H9 (cell line): ENCODE results near the gene RGS14. TPM values are rescaled to one million over a fixed set of nuclear protein-coding genes. Genes with fewer than 3 reads are reported as not detected.

ENCODE experiments used
- DNase-seq: peaks from one replicate; pipeline ENCODE4 v3.0.0-alpha.2; 2017
- H2AFZ ChIP-seq: one replicate; pipeline ENCODE4 v1.6.1; 2013; ENCODE audit warnings: mild to moderate bottlenecking, low read length, control low read depth, moderate library complexity
- H2AK5ac ChIP-seq: 2 replicates; pipeline ENCODE4 v1.6.1; 2013; ENCODE audit warnings: low read length, control low read depth, mixed read lengths; ENCODE audit not compliant: insufficient read length
- H2BK120ac ChIP-seq: one replicate; pipeline ENCODE4 v1.6.1; 2013; ENCODE audit warnings: low read depth, mild to moderate bottlenecking, low read length, control low read depth, inconsistent platforms; ENCODE audit not compliant: poor library complexity, severe bottlenecking
- H2BK12ac ChIP-seq: 2 replicates; pipeline ENCODE4 v1.6.1; 2013; ENCODE audit warnings: low read length, control low read depth, mixed read lengths, low read depth; ENCODE audit not compliant: insufficient read length
- H2BK15ac ChIP-seq: 2 replicates; pipeline ENCODE4 v1.6.1; 2013; ENCODE audit warnings: low read depth, low read length, control low read depth
- H2BK20ac ChIP-seq: one replicate; pipeline ENCODE4 v1.6.1; 2013; ENCODE audit warnings: low read depth, mild to moderate bottlenecking, low read length, control low read depth, inconsistent platforms; ENCODE audit not compliant: poor library complexity, severe bottlenecking
- H2BK5ac ChIP-seq: 2 replicates; pipeline ENCODE4 v1.6.1; 2013; ENCODE audit warnings: low read length, control low read depth, mixed read lengths; ENCODE audit not compliant: insufficient read length
- H3K14ac ChIP-seq: 2 replicates; pipeline ENCODE4 v1.6.1; 2013; ENCODE audit warnings: low read length, control low read depth; ENCODE audit not compliant: insufficient read depth
- H3K18ac ChIP-seq: 2 replicates; pipeline ENCODE4 v1.6.1; 2013; ENCODE audit warnings: low read depth, mild to moderate bottlenecking, mixed read lengths, low read length, control low read depth; ENCODE audit not compliant: insufficient read length
- H3K23ac ChIP-seq: 2 replicates; pipeline ENCODE4 v1.6.1; 2013; ENCODE audit warnings: low read length, control low read depth, mixed read lengths, low read depth; ENCODE audit not compliant: insufficient read length
- H3K23me2 ChIP-seq: 2 replicates; pipeline ENCODE4 v1.6.1; 2013; ENCODE audit warnings: low read depth, mild to moderate bottlenecking, mixed read lengths, low read length, control low read depth; ENCODE audit not compliant: insufficient read length, poor library complexity, severe bottlenecking
- H3K27ac ChIP-seq: 2 replicates; pipeline ENCODE4 v1.5.1; 2013; ENCODE audit warnings: low read length, control low read depth, mixed read lengths, low read depth; ENCODE audit not compliant: insufficient read length
- H3K27me3 ChIP-seq: 2 replicates; pipeline ENCODE4 v1.6.1; 2013; ENCODE audit warnings: low read length, control low read depth, inconsistent platforms; ENCODE audit not compliant: insufficient read depth
- H3K4ac ChIP-seq: 2 replicates; pipeline ENCODE4 v1.6.1; 2013; ENCODE audit warnings: low read depth, mild to moderate bottlenecking, control low read depth, inconsistent platforms, low read length, moderate library complexity
- H3K4me1 ChIP-seq: 2 replicates; pipeline ENCODE4 v1.6.1; 2013; ENCODE audit warnings: low read length, control low read depth, inconsistent platforms; ENCODE audit not compliant: insufficient read depth
- H3K4me2 ChIP-seq: 2 replicates; pipeline ENCODE4 v1.6.1; 2013; ENCODE audit warnings: low read length, control low read depth, mixed read lengths; ENCODE audit not compliant: insufficient read length, insufficient read depth
- H3K56ac ChIP-seq: 2 replicates; pipeline ENCODE4 v1.6.1; 2013; ENCODE audit warnings: low read depth, mild to moderate bottlenecking, mixed read lengths, low read length, control low read depth; ENCODE audit not compliant: insufficient read length
- H3K79me1 ChIP-seq: 2 replicates; pipeline ENCODE4 v1.6.1; 2013; ENCODE audit warnings: low read depth, mild to moderate bottlenecking, moderate library complexity, low read length, control low read depth, inconsistent platforms; ENCODE audit not compliant: insufficient read depth, poor library complexity, severe bottlenecking
- H3K79me2 ChIP-seq: 2 replicates; pipeline ENCODE4 v1.6.1; 2013; ENCODE audit warnings: low read length, control low read depth, inconsistent platforms; ENCODE audit not compliant: insufficient read depth
- H3K9ac ChIP-seq: 2 replicates; pipeline ENCODE4 v1.6.1; 2013; ENCODE audit warnings: low read length, control low read depth, mixed read lengths; ENCODE audit not compliant: insufficient read length; ENCODE audit errors: extremely low read depth
- H3K9me3 ChIP-seq: one replicate; pipeline ENCODE4 v1.6.1; 2013; ENCODE audit warnings: low read depth, low read length, inconsistent platforms; ENCODE audit not compliant: control insufficient read depth
- H3T11ph ChIP-seq: one replicate; pipeline ENCODE4 v1.6.1; 2013; ENCODE audit warnings: mild to moderate bottlenecking, low read length, control low read depth, inconsistent platforms
- H4K20me1 ChIP-seq: one replicate; pipeline ENCODE4 v1.6.1; 2013; ENCODE audit not compliant: control insufficient read depth, insufficient read length, insufficient read depth
- H4K5ac ChIP-seq: 2 replicates; pipeline ENCODE4 v1.6.1; 2013; ENCODE audit warnings: low read depth, mild to moderate bottlenecking, mixed read lengths, low read length, control low read depth; ENCODE audit not compliant: insufficient read length
- H4K8ac ChIP-seq: replicated peaks from 2 replicates; pipeline ENCODE4 v1.6.1; 2013; ENCODE audit warnings: low read length, control low read depth, mixed read lengths, low read depth; ENCODE audit not compliant: insufficient read length
- H4K91ac ChIP-seq: 2 replicates; pipeline ENCODE4 v1.6.1; 2013; ENCODE audit warnings: low read depth, mild to moderate bottlenecking, moderate library complexity, mixed read lengths, low read length, control low read depth; ENCODE audit not compliant: insufficient read length
- H3K27ac Mint-ChIP-seq, 3 experiments: 2 replicates in 2 of 3; 3 replicates in 1 of 3; pipeline ENCODE4 v1.8.0; 2020 to 2021; ENCODE audit warnings: mixed read lengths in 3 of 3, mild to moderate bottlenecking in 1 of 3, moderate library complexity in 1 of 3
- H3K27me3 Mint-ChIP-seq: 2 replicates; pipeline ENCODE4 v1.8.0; 2021; ENCODE audit warnings: low read depth, mild to moderate bottlenecking, moderate library complexity, mixed read lengths
- H3K36me3 Mint-ChIP-seq, 3 experiments: 2 replicates in 2 of 3; 3 replicates in 1 of 3; pipeline ENCODE4 v1.8.0; 2020 to 2021; ENCODE audit warnings: low read depth in 3 of 3, mixed read lengths in 3 of 3; ENCODE audit not compliant: insufficient read depth in 1 of 3
- H3K4me1 Mint-ChIP-seq, 2 experiments: 2 replicates each; pipeline ENCODE4 v1.8.0; 2020; ENCODE audit warnings: mixed read lengths in 2 of 2
- H3K4me3 Mint-ChIP-seq, 2 experiments: 2 replicates in 1 of 2; 3 replicates in 1 of 2; pipeline ENCODE4 v1.8.0; 2020 to 2021; ENCODE audit warnings: mild to moderate bottlenecking in 2 of 2, mixed read lengths in 2 of 2, moderate library complexity in 1 of 2
- H3K9me3 Mint-ChIP-seq, 2 experiments: 2 replicates in 1 of 2; 3 replicates in 1 of 2; pipeline ENCODE4 v1.8.0; 2020; ENCODE audit warnings: mild to moderate bottlenecking in 2 of 2, mixed read lengths in 2 of 2, moderate library complexity in 1 of 2
- WGBS: extraction: QIAGEN DNeasy Blood & Tissue Kit; methylation state at CpG from one replicate; pipeline ENCODE4 v1.1.7; 2013; ENCODE audit warnings: missing lambda C conversion rate, low lambda C conversion rate, mixed read lengths; ENCODE audit not compliant: insufficient read length; ENCODE audit errors: extremely low coverage; 5-methylcytosine and 5-hydroxymethylcytosine counted together
- total RNA-seq: library from RNA; stranded (reverse); gene quantifications from 2 replicates; pipeline ENCODE4 v1.2.1, GENCODE V29; 2021
- TF ChIP-seq, protein P1 (sequence below): fragments of 200-600 bp; sonication (generic); conservative IDR thresholded peaks from 3 replicates; pipeline ENCODE4 v1.8.0; 2021; ENCODE audit warnings: antibody characterized with exemption, mild to moderate bottlenecking

The RGS14 gene
- total RNA-seq, 1 experiment from 2014 or later: 12.3 TPM

DNA sequence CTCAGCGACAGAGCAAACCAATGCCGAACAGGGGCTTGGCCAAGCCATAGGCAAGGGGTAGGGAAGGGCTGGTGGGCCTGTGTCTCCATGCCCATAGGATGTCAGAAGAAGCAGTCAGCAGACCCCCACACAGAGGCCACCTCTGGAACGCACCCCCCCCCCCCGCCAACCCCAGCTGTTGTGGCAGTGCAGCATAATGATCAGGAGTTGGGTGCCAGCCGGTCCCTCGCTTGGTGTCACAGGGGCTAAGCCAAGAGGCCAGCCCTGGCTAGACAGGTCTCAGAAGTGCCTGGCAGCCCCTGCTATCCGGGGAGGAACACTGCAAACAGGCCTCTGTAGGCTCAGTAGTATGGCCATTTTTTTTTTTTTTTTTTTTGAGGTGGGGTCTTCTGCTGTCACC, 42.3 kb upstream of the RGS14 start:
- Histone ChIP-seq H3K4ac (no peak overlapping the region), H3K14ac (no peak overlapping the region), H3K9me3 (no peaks in the 10 kb centered on the region), H3K27me3 (no peaks in the 10 kb centered on the region), H3K56ac (no peak overlapping the region), H2BK15ac (no peak overlapping the region), H3K9ac (no peak overlapping the region), H3K27ac (no peak overlapping the region), H3K79me1 (no peaks in the 10 kb centered on the region), H3K4me2 (no peak overlapping the region), H3K18ac (no peak overlapping the region), H3K79me2 (no peaks in the 10 kb centered on the region), H2BK12ac (no peak overlapping the region), H4K5ac (no peak overlapping the region), H3K23me2 (peaks cover 14% of the 10 kb centered on the region), H2AFZ (no peak overlapping the region), H3K23ac (no peak overlapping the region), H3T11ph (no peak overlapping the region), H2BK5ac (no peak overlapping the region), H4K8ac (no peak overlapping the region), H3K4me1 (no peaks in the 10 kb centered on the region), H4K91ac (no peak overlapping the region), H2BK120ac (no peak overlapping the region), H4K20me1 (no peaks in the 10 kb centered on the region), H2BK20ac (no peak overlapping the region), H2AK5ac (no peak overlapping the region)
- no peak for DNase-seq
- Mint-ChIP-seq H3K4me1 (peaks cover 14 to 24% of the 10 kb centered on the region in 2 experiments), H3K27me3 (no peaks in the 10 kb centered on the region), H3K27ac (peak overlapping the region in 1 of 3 experiments; percentile 61; a peak in 1 of 7 replicates), H3K9me3 (no peaks in the 10 kb centered on the region; a peak in 1 of 5 replicates), H3K4me3 (no peak overlapping the region), H3K36me3 (peaks cover 3 to 9% (median 6%) of the 10 kb centered on the region in 3 experiments; a peak in 5 of 7 replicates)
- TF ChIP-seq, protein P1, sequence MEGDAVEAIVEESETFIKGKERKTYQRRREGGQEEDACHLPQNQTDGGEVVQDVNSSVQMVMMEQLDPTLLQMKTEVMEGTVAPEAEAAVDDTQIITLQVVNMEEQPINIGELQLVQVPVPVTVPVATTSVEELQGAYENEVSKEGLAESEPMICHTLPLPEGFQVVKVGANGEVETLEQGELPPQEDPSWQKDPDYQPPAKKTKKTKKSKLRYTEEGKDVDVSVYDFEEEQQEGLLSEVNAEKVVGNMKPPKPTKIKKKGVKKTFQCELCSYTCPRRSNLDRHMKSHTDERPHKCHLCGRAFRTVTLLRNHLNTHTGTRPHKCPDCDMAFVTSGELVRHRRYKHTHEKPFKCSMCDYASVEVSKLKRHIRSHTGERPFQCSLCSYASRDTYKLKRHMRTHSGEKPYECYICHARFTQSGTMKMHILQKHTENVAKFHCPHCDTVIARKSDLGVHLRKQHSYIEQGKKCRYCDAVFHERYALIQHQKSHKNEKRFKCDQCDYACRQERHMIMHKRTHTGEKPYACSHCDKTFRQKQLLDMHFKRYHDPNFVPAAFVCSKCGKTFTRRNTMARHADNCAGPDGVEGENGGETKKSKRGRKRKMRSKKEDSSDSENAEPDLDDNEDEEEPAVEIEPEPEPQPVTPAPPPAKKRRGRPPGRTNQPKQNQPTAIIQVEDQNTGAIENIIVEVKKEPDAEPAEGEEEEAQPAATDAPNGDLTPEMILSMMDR: no peak
- no CpG with 5 or more reads among the region's 7 CpGs for WGBS
